ENCODE measurements around the gene IGF2R.
"Not testable (repeated sequence)": the region's sequence is repeated elsewhere in the genome, so short reads cannot be mapped to it uniquely, and the experiment has no call there.

Gene IGF2R

DNA sequence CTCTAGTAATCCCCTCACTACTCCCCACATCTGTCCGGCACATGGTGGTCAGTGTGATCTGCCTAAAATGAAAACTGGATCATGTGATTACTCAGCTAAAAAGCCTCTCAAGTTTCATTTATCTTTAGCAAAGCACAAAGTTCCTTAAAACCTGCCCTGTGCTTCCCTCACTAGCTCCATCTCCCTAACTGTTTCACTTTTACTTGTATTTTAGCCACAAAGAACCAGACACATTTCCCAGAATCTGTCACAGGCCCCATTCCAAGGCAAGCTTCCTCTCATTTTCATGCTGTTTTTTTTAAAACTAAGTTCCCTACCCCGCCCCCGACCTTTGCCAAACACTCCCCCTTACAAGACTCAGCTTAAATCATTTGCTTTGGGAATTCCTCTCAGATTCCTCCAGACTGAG lies 8.9 kb upstream of the IGF2R start:
- ChIA-PET CTCF (no interaction called here), POLR2A (ENCODE audit: low non-redundant PET) (no interaction called here)
- DNase-seq (ENCODE audit: low spot score): no peak
- no peak for TF ChIP-seq CTCF (conservative IDR thresholded peaks at IDR 0.05; ENCODE audit: low read depth)
- H3K27ac ChIP-seq: no peak overlapping the region

DNA sequence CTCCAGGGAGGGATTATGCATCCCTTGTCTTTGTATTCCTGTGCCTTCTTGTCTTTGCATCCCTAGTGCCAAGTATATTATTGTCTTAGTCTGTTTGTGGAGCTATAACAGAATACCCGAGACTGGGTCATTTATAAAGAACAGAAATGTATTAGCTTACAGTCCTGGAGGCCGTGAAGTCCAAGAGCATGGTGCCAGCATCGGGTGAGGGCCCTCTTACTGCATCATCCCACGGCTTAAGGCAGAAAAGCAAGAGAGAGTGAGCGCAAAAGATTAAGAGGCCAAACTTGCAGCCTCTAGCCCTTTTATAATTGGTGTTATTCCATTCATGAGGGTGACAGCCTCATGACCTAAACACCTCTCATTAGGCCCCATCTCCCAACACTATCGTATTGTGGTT lies 8.4 kb upstream of the IGF2R start:
- no peak overlapping the region for H3K27ac ChIP-seq
- no peak for TF ChIP-seq CTCF (conservative IDR thresholded peaks at IDR 0.05; ENCODE audit: low read depth)
- ChIA-PET POLR2A (ENCODE audit: low non-redundant PET) (no interaction called here), CTCF (interaction anchor here (0.5 kb wide), 1 partner anchor 10 kb away, joined by 3 read pairs; no protein-coding TSS in a partner anchor)
- DNase-seq (ENCODE audit: low spot score): no peak

GRCh38 chr6:159961528-159961927 lies 7.4 kb upstream of the IGF2R start:
- CTCF ChIA-PET: no interaction called here
- POLR2A ChIA-PET (ENCODE audit: low non-redundant PET): no interaction called here
- DNase-seq (ENCODE audit: low spot score): no peak
- H3K27ac ChIP-seq: no peak overlapping the region
- TF ChIP-seq CTCF (conservative IDR thresholded peaks at IDR 0.05; ENCODE audit: low read depth): no peak

DNA sequence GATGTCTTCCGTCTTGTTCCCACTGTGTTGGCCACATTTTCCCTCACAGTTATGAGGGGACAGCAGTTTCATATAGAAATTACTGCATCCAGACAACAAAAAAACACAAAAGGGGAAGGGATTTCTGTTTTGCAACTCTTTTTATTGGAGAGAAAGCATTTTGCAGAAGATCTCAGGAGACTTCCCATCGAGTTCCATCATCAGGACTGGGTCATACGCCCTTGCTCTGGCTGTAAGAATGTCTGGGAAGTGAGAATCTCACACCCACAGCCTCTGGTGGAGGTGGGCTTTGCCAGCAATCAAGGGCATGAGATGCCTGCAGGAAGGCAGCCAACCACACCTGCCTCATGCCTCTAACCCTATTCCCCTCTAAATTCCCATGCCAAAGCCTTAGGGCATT lies 5.8 kb upstream of the IGF2R start:
- CTCF ChIA-PET: no interaction called here
- DNase-seq (ENCODE audit: low spot score): no peak
- POLR2A ChIA-PET (ENCODE audit: low non-redundant PET): no interaction called here
- no peak for TF ChIP-seq CTCF (conservative IDR thresholded peaks at IDR 0.05; ENCODE audit: low read depth)
- H3K27ac ChIP-seq: no peak overlapping the region

GRCh38 chr6:159964046-159964445 lies 4.8 kb upstream of the IGF2R start:
- no peak for DNase-seq (ENCODE audit: low spot score)
- ChIA-PET POLR2A (ENCODE audit: low non-redundant PET) (no interaction called here), CTCF (interaction anchor here (1.2 kb wide), 1 partner anchor 13 kb away, joined by 4 read pairs; no protein-coding TSS in a partner anchor)
- H3K27ac ChIP-seq: no peak overlapping the region
- no peak for TF ChIP-seq CTCF (conservative IDR thresholded peaks at IDR 0.05; ENCODE audit: low read depth)

- POLR2A ChIA-PET (ENCODE audit: low non-redundant PET): no interaction called here
- CTCF ChIA-PET: no interaction called here
- DNase-seq (ENCODE audit: low spot score): no peak
- TF ChIP-seq CTCF (conservative IDR thresholded peaks at IDR 0.05; ENCODE audit: low read depth): no peak
- H3K27ac ChIP-seq: no peak overlapping the region
Observed at GRCh38 chr6:159966339-159966738, 2.5 kb upstream of the IGF2R start.

GRCh38 chr6:159966981-159967380 lies 1.9 kb upstream of the IGF2R start:
- POLR2A ChIA-PET (ENCODE audit: low non-redundant PET): no interaction called here

GRCh38 chr6:159967621-159968020 lies 1.3 kb upstream of the IGF2R start:
- DNase-seq (ENCODE audit: low spot score); CTCF ChIA-PET; POLR2A ChIA-PET (ENCODE audit: low non-redundant PET): not testable (repeated sequence)
- peak overlapping the region; percentile 94 for H3K27ac ChIP-seq

More at GRCh38 chr6:159966981-159967380, 1.9 kb upstream of the IGF2R start:
- H3K27ac ChIP-seq: peak overlapping the region; percentile 94
- CTCF ChIA-PET: interaction anchor here (0.6 kb wide), 1 partner anchor 122 kb away, joined by 3 read pairs; no protein-coding TSS in a partner anchor
- peak; percentile 82 for DNase-seq (ENCODE audit: low spot score)
- TF ChIP-seq CTCF (conservative IDR thresholded peaks at IDR 0.05; ENCODE audit: low read depth): no peak
